Measurements from ENCODE around the gene PPAT.
"Not testable (repeated sequence)": the region's sequence is repeated elsewhere in the genome, so short reads cannot be mapped to it uniquely, and the experiment has no call there.

PPAT gene

DNA sequence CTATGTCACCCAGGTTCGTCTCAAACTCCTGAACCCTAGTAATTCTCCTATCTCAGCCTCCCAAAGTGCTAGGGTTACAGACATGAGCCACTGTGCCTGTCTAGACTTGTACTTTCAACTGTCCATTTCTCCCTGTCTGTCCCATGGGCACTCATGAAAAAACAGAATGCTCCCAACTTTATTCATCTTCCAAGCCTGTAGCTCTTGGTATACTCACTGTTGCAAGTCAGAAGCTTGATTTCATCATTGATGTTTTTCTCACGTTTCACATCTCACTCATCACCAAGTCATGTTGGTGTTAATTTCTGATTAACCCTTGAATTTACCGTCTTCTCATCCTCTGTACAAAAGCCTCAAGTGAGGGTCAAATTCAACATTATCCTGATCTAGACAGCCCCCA is 24.7 kb upstream of the PPAT start:
- DNase-seq (ENCODE audit: low read depth, low spot score) = no peak
- no peaks in the 10 kb centered on the region for H3K27me3 ChIP-seq (ENCODE audit: insufficient read depth, insufficient read length)
- no peak overlapping the region for H3K4me3 ChIP-seq (ENCODE audit: insufficient read length, low read depth)
- TF ChIP-seq SUZ12 (IDR thresholded peaks at IDR 0.05; ENCODE audit: extremely low read depth, insufficient read depth, insufficient read length) = no peak
- H3K9ac ChIP-seq (ENCODE audit: insufficient read length, low read depth) = no peak overlapping the region
- no peaks in the 10 kb centered on the region for H3K4me1 ChIP-seq (ENCODE audit: insufficient read depth, insufficient read length)
- H3K36me3 ChIP-seq (ENCODE audit: insufficient read depth, insufficient read length, low read length) = peaks cover 81% of the 10 kb centered on the region
- no peaks in the 10 kb centered on the region for H3K9me3 ChIP-seq (ENCODE audit: insufficient read depth, low read length)

- H3K9me3 ChIP-seq (ENCODE audit: insufficient read depth, low read length) = no peaks in the 10 kb centered on the region
- no peaks in the 10 kb centered on the region for H3K4me1 ChIP-seq (ENCODE audit: insufficient read depth, insufficient read length)
- no peak overlapping the region for H3K4me3 ChIP-seq (ENCODE audit: insufficient read length, low read depth)
- TF ChIP-seq SUZ12 (IDR thresholded peaks at IDR 0.05; ENCODE audit: extremely low read depth, insufficient read depth, insufficient read length) (no peak), YY1 (IDR thresholded peaks at IDR 0.05; ENCODE audit: insufficient read depth, insufficient read length) (no peak), ZNF274 (IDR thresholded peaks at IDR 0.05; ENCODE audit: low read depth, low read length) (no peak)
- no peak for DNase-seq (ENCODE audit: low read depth, low spot score)
- peaks cover 81% of the 10 kb centered on the region for H3K36me3 ChIP-seq (ENCODE audit: insufficient read depth, insufficient read length, low read length)
- no peak overlapping the region for H3K9ac ChIP-seq (ENCODE audit: insufficient read length, low read depth)
- no peaks in the 10 kb centered on the region for H3K27me3 ChIP-seq (ENCODE audit: insufficient read depth, insufficient read length)
These were observed 14.9 kb upstream of the PPAT start for GRCh38 chr4:56450342-56450741.

DNA sequence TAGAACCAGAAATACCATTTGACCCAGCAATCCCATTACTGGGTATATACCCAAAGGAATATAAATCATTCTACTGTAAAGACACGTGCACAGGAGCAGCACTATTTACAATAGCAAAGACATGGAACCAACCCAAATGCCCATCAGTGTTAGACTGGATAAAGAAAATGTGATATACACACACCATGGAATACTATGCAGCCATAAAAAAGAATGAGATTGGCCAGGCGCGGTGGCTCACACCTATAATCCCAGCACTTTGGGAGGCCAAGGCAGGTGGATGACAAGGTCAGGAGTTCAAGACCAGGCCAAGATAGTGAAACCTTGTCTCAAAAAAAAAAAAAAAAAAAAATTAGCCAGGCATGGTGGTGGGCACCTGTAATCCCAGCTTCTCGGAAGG is 14.1 kb upstream of the PPAT start:
- H3K4me3 ChIP-seq (ENCODE audit: insufficient read length, low read depth); H3K9ac ChIP-seq (ENCODE audit: insufficient read length, low read depth); H3K4me1 ChIP-seq (ENCODE audit: insufficient read depth, insufficient read length); H3K9me3 ChIP-seq (ENCODE audit: insufficient read depth, low read length); DNase-seq (ENCODE audit: low read depth, low spot score); H3K27me3 ChIP-seq (ENCODE audit: insufficient read depth, insufficient read length): not testable (repeated sequence)
- H3K36me3 ChIP-seq (ENCODE audit: insufficient read depth, insufficient read length, low read length) = peaks cover 80% of the 10 kb centered on the region

DNA sequence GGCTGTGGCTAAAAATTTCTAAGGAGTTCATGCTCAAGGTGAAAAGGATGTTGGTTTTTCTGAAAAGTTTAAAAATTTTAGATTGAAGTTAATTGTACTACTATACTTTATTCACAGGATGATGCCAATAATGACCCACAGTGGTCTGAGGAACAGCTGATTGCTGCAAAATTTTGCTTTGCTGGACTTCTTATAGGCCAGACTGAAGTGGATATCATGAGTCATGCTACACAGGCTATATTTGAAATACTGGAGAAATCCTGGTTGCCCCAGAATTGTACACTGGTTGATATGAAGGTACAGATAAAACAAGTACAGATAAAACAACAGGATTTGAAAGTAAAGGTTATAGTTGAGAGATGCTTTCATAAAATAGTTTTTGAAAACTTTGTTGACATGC is 12.9 kb upstream of the PPAT start:
- Histone ChIP-seq H3K36me3 (ENCODE audit: insufficient read depth, insufficient read length, low read length) (peaks cover 81% of the 10 kb centered on the region), H3K4me3 (ENCODE audit: insufficient read length, low read depth) (no peak overlapping the region)

GRCh38 chr4:56445699-56446098 is 10.3 kb upstream of the PPAT start:
- Histone ChIP-seq H3K9ac (ENCODE audit: insufficient read length, low read depth) (no peak overlapping the region), H3K27me3 (ENCODE audit: insufficient read depth, insufficient read length) (no peaks in the 10 kb centered on the region), H3K36me3 (ENCODE audit: insufficient read depth, insufficient read length, low read length) (peaks cover 84% of the 10 kb centered on the region), H3K9me3 (ENCODE audit: insufficient read depth, low read length) (no peaks in the 10 kb centered on the region), H3K4me1 (ENCODE audit: insufficient read depth, insufficient read length) (no peaks in the 10 kb centered on the region), H3K4me3 (ENCODE audit: insufficient read length, low read depth) (no peak overlapping the region)
- TF ChIP-seq YY1 (IDR thresholded peaks at IDR 0.05; ENCODE audit: insufficient read depth, insufficient read length) = no peak
- TF ChIP-seq SUZ12 (IDR thresholded peaks at IDR 0.05; ENCODE audit: extremely low read depth, insufficient read depth, insufficient read length) = no peak
- TF ChIP-seq ZNF274 (IDR thresholded peaks at IDR 0.05; ENCODE audit: low read depth, low read length) = no peak
- DNase-seq (ENCODE audit: low read depth, low spot score) = no peak

More for the DNA sequence above, 12.9 kb upstream of the PPAT start:
- no peak for DNase-seq (ENCODE audit: low read depth, low spot score)
- Histone ChIP-seq H3K4me1 (ENCODE audit: insufficient read depth, insufficient read length) (no peaks in the 10 kb centered on the region), H3K9ac (ENCODE audit: insufficient read length, low read depth) (no peak overlapping the region), H3K9me3 (ENCODE audit: insufficient read depth, low read length) (no peaks in the 10 kb centered on the region), H3K27me3 (ENCODE audit: insufficient read depth, insufficient read length) (no peaks in the 10 kb centered on the region)
- TF ChIP-seq SUZ12 (IDR thresholded peaks at IDR 0.05; ENCODE audit: extremely low read depth, insufficient read depth, insufficient read length) (no peak), ZNF274 (IDR thresholded peaks at IDR 0.05; ENCODE audit: low read depth, low read length) (no peak), YY1 (IDR thresholded peaks at IDR 0.05; ENCODE audit: insufficient read depth, insufficient read length) (no peak)

GRCh38 chr4:56444719-56445118 is 9.3 kb upstream of the PPAT start:
- Histone ChIP-seq H3K4me1 (ENCODE audit: insufficient read depth, insufficient read length) (no peaks in the 10 kb centered on the region), H3K36me3 (ENCODE audit: insufficient read depth, insufficient read length, low read length) (peaks cover 85% of the 10 kb centered on the region)

GRCh38 chr4:56440983-56441382 is 5.6 kb upstream of the PPAT start:
- DNase-seq (ENCODE audit: low read depth, low spot score) = no peak
- TF ChIP-seq ZNF274 (IDR thresholded peaks at IDR 0.05; ENCODE audit: low read depth, low read length) (no peak), YY1 (IDR thresholded peaks at IDR 0.05; ENCODE audit: insufficient read depth, insufficient read length) (no peak), SUZ12 (IDR thresholded peaks at IDR 0.05; ENCODE audit: extremely low read depth, insufficient read depth, insufficient read length) (no peak)
- Histone ChIP-seq H3K9me3 (ENCODE audit: insufficient read depth, low read length) (no peaks in the 10 kb centered on the region), H3K9ac (ENCODE audit: insufficient read length, low read depth) (no peak overlapping the region), H3K4me1 (ENCODE audit: insufficient read depth, insufficient read length) (no peaks in the 10 kb centered on the region), H3K36me3 (ENCODE audit: insufficient read depth, insufficient read length, low read length) (peaks cover 60% of the 10 kb centered on the region), H3K4me3 (ENCODE audit: insufficient read length, low read depth) (no peak overlapping the region), H3K27me3 (ENCODE audit: insufficient read depth, insufficient read length) (no peaks in the 10 kb centered on the region)

More at GRCh38 chr4:56444719-56445118, 9.3 kb upstream of the PPAT start:
- H3K4me3 ChIP-seq (ENCODE audit: insufficient read length, low read depth) = no peak overlapping the region
- no peak overlapping the region for H3K9ac ChIP-seq (ENCODE audit: insufficient read length, low read depth)
- H3K27me3 ChIP-seq (ENCODE audit: insufficient read depth, insufficient read length) = no peaks in the 10 kb centered on the region
- TF ChIP-seq YY1 (IDR thresholded peaks at IDR 0.05; ENCODE audit: insufficient read depth, insufficient read length) (no peak), SUZ12 (IDR thresholded peaks at IDR 0.05; ENCODE audit: extremely low read depth, insufficient read depth, insufficient read length) (no peak), ZNF274 (IDR thresholded peaks at IDR 0.05; ENCODE audit: low read depth, low read length) (no peak)
- no peaks in the 10 kb centered on the region for H3K9me3 ChIP-seq (ENCODE audit: insufficient read depth, low read length)
- DNase-seq (ENCODE audit: low read depth, low spot score) = no peak

DNA sequence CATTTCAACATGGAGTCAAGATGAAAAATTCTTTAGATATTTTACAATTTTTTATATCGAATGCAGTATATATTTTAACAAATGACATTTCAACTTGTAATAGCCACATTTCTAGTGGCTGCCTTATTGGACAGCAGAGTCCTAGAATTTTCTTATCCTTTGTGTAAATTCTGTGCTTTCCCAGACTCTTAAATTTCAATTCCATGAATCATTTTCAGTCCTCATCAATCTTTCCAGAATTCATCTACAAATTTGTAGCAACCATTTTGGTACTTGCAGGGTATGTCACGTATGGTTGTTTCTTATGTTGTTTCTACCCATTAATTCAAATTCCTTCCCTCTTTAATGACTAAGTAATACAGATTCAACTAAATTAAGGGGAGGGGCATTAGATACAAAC is 3.4 kb upstream of the PPAT start:
- Histone ChIP-seq H3K9me3 (ENCODE audit: insufficient read depth, low read length) (no peaks in the 10 kb centered on the region), H3K4me1 (ENCODE audit: insufficient read depth, insufficient read length) (no peaks in the 10 kb centered on the region), H3K36me3 (ENCODE audit: insufficient read depth, insufficient read length, low read length) (peaks cover 40% of the 10 kb centered on the region), H3K27me3 (ENCODE audit: insufficient read depth, insufficient read length) (no peaks in the 10 kb centered on the region), H3K4me3 (ENCODE audit: insufficient read length, low read depth) (no peak overlapping the region), H3K9ac (ENCODE audit: insufficient read length, low read depth) (no peak overlapping the region)
- DNase-seq (ENCODE audit: low read depth, low spot score) = no peak
- TF ChIP-seq ZNF274 (IDR thresholded peaks at IDR 0.05; ENCODE audit: low read depth, low read length) = no peak
- TF ChIP-seq SUZ12 (IDR thresholded peaks at IDR 0.05; ENCODE audit: extremely low read depth, insufficient read depth, insufficient read length) = no peak
- no peak for TF ChIP-seq YY1 (IDR thresholded peaks at IDR 0.05; ENCODE audit: insufficient read depth, insufficient read length)

Measured in NT2/D1 (cell line).